ENCODE data around the gene CYGB. TPM values are rescaled to one million over a fixed set of nuclear protein-coding genes. Genes with fewer than 3 reads are reported as not detected.

The CYGB gene
- total and polyA plus RNA-seq, 10 of the 15 experiments (the other 5 are each of a cell fraction or from before 2014, with no cell fraction given): 0.34 TPM; not detected in 9

- no peak for TF ChIP-seq SKIL (IDR thresholded peaks at IDR 0.05; ENCODE audit: low read depth, poor library complexity, severe bottlenecking)
- TF ChIP-seq USF1 (IDR thresholded peaks at IDR 0.05; ENCODE audit: borderline replicate concordance, extremely low read length, insufficient read depth, low read depth, low read length): no peak
- TF ChIP-seq TCF7 (IDR thresholded peaks at IDR 0.05; ENCODE audit: borderline replicate concordance): no peak
- TF ChIP-seq SMAD5 (IDR thresholded peaks at IDR 0.05; ENCODE audit: low read depth): peak; percentile 93
- TF ChIP-seq, protein P1, sequence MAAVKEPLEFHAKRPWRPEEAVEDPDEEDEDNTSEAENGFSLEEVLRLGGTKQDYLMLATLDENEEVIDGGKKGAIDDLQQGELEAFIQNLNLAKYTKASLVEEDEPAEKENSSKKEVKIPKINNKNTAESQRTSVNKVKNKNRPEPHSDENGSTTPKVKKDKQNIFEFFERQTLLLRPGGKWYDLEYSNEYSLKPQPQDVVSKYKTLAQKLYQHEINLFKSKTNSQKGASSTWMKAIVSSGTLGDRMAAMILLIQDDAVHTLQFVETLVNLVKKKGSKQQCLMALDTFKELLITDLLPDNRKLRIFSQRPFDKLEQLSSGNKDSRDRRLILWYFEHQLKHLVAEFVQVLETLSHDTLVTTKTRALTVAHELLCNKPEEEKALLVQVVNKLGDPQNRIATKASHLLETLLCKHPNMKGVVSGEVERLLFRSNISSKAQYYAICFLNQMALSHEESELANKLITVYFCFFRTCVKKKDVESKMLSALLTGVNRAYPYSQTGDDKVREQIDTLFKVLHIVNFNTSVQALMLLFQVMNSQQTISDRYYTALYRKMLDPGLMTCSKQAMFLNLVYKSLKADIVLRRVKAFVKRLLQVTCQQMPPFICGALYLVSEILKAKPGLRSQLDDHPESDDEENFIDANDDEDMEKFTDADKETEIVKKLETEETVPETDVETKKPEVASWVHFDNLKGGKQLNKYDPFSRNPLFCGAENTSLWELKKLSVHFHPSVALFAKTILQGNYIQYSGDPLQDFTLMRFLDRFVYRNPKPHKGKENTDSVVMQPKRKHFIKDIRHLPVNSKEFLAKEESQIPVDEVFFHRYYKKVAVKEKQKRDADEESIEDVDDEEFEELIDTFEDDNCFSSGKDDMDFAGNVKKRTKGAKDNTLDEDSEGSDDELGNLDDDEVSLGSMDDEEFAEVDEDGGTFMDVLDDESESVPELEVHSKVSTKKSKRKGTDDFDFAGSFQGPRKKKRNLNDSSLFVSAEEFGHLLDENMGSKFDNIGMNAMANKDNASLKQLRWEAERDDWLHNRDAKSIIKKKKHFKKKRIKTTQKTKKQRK (IDR thresholded peaks at IDR 0.05; ENCODE audit: low read depth, low read length): no peak
- TF ChIP-seq ZNF274 (IDR thresholded peaks at IDR 0.05; ENCODE audit: insufficient read depth, insufficient read length): no peak
- TF ChIP-seq MEF2A (IDR thresholded peaks at IDR 0.05; ENCODE audit: insufficient read depth, low read depth, low read length): 0 out of 2 replicates have a peak, but pooled peaks have one; percentile 7
- TF ChIP-seq PAX8 (IDR thresholded peaks at IDR 0.05): no peak
- no peak for TF ChIP-seq ETV6 (conservative IDR thresholded peaks at IDR 0.05 in 1 of 2, IDR thresholded peaks at IDR 0.05 in 1 of 2; ENCODE audit: borderline replicate concordance in 1 of 2, low read depth in 1 of 2)
- peak; percentile 83 for TF ChIP-seq NKRF (conservative IDR thresholded peaks at IDR 0.05)
- no peak for TF ChIP-seq SPI1 (IDR thresholded peaks at IDR 0.05; ENCODE audit: borderline replicate concordance, insufficient read depth, low read depth, low read length)
- TF ChIP-seq BCL11A (IDR thresholded peaks at IDR 0.05; ENCODE audit: low read depth, low read length): no peak
- no peak for TF ChIP-seq JUNB (IDR thresholded peaks at IDR 0.05)
- TF ChIP-seq CEBPB (IDR thresholded peaks at IDR 0.05; ENCODE audit: borderline replicate concordance in 1 of 2, low read depth in 2 of 2, low read length in 2 of 2): 0 out of 4 replicates have a peak, but pooled peaks of 1 of the 2 experiments have one; percentile 5
- no peak for TF ChIP-seq ATF7 (IDR thresholded peaks at IDR 0.05; ENCODE audit: low read depth)
- peak; percentile 37 for TF ChIP-seq HDAC6 (IDR thresholded peaks at IDR 0.05; ENCODE audit: unreplicated experiment)
- TF ChIP-seq SUZ12 (IDR thresholded peaks at IDR 0.05; ENCODE audit: unreplicated experiment): no peak
Measured at GRCh38 chr17:76557368-76558197, 20.1 kb upstream of the CYGB start (continued).
